M059J (cell line): ENCODE measurements around the gene AHNAK. TPM values are rescaled to one million over a fixed set of nuclear protein-coding genes. Genes with fewer than 3 reads are reported as not detected.
"Not testable (repeated sequence)": the region's sequence is repeated elsewhere in the genome, so short reads cannot be mapped to it uniquely, and the experiment has no call there.

Experiments used
- DNase-seq: peaks from one replicate; pipeline ENCODE4 v3.0.0-alpha.2; 2012; ENCODE audit warnings: low read depth
- total RNA-seq: library from RNA; depleted of rRNA; stranded (reverse); fragments of >200 nt; shearing (Covaris generic); gene quantifications from 2 replicates; pipeline ENCODE4 v1.2.3, GENCODE V29; 2014

Gene AHNAK
- total RNA-seq, 1 experiment from 2014 or later: 141 TPM

GRCh38 chr11:62550478-62550877 is 3.9 kb upstream of the AHNAK start:
- DNase-seq: not testable (repeated sequence)

- peak; percentile 59 for DNase-seq
Measured at GRCh38 chr11:62548545-62549335, 2.1 kb upstream of the AHNAK start.

GRCh38 chr11:62547691-62548281 is 1.2 kb upstream of the AHNAK start:
- DNase-seq: peak; percentile 69

GRCh38 chr11:62546929-62547625 is 471 bp upstream of the AHNAK start:
- DNase-seq: peak; percentile 68

- peak; percentile 95 for DNase-seq
Measured at GRCh38 chr11:62545437-62546243, 966 bp downstream of the AHNAK start.

- peak; percentile 43 for DNase-seq
Measured at GRCh38 chr11:62544581-62545436, 1.8 kb downstream of the AHNAK start.

GRCh38 chr11:62543680-62544444 is 2.7 kb downstream of the AHNAK start:
- no peak for DNase-seq

DNA sequence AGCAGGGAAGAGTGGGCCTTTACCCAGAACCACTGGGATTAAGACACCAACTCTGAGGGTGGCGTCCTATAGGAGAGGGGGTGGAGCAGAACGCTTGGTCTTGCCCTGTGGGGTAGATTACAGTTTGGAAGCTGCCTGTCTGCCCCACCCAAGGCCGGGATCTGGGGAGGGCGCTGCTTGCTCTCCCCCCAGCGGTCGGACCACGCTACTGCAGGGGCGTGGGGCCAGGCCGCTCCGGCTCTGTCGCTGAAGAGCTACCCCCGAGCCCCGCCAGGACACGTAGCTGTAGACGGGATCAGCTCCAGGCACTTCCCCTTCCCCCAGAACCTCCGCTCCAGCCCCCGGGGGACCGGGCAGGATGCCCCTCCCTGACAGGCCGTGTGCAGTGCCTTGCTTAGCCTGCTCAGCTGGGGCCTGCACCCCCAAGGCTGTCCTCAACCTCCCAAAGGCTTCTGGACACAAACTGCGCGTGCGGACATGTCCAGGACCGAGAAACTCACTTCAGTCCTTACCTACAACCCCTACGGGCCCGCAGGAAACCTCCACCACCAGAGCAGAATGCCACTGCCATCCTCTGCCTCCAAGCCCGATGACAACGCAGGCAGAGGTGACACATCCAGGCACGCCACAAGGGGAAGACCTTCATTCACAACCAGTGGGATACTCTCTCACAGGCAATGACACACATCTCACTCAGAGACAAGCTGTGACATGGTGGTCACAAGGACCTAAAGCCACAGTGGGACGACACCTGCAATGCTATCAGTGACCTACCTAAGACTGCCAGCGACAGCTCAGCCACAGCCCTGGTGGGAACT is 3.6 kb downstream of the AHNAK start:
- DNase-seq: peak; percentile 73

DNA sequence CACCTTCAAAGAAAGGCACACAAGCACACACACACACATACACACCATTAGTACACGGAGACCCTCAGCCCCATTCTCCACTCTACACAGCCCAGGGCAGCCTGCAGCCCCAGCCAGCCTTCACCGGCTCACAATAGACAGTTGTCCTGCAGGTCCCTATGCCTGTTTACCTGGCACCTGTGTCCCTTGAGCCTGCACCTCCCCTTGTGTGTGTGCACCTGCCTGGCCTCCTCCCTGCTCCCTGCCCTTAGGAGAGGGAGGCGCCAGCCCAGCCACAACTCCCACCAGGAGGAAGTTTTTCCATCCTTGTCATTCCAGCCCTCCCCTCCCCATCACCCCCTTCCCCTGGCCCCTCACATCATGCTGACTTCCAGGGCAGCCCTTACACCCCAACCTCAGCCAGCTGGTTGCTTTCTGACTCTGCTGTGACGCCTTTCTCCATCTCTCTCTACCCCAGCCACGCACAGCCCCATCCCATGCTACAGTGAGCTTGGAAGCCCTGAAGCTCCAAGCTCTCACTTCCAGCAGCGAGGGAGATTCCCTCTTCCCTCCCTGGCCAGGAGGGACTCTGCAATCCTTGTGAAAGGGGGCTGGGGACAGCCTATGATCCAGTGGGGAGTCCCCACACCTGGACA is 4.4 kb downstream of the AHNAK start:
- DNase-seq: no peak

DNA sequence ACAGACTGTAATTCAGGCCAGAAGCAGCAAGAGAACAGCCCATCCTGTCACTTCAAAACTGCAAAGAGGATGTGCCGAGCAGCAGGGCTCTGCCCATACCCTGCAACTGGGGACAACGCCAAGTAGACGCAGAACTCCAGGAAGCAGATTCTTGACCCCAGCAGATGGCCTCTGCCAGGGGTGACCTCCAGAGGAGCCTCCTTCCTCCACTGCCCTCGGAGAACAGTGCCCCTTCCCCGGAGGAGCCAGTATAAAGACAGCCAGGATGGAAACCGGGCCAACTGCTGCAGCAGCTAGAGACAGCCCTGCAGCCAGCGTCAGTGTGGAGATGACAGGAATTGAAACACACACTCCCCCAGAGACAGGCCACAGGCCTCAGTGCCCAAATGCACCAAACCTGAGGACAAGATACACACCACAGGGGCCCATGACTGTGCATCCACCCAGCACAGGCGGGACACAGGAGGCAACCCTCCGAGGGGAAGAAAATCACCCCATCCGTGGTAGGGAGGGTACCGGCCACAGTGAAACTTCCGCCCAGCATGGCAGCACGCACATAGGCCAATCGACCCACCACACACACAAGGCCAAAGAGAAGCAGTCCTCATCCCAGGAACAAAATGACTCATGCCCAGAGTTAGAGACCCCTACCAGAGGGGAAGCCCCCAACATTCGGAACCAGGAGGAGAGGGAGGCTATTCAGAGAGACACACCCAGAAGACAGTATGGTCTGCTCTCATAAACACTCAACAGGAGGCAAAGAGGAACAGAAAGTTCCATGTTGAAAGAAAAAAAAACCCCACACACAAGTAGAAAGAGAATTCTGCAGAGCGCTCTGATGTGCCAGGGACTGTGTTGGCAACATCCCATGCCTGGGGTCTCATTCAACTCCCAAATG is 5.6 kb downstream of the AHNAK start:
- DNase-seq: no peak

GRCh38 chr11:62539238-62539925 is 7.2 kb downstream of the AHNAK start:
- DNase-seq: peak; percentile 93

- DNase-seq: no peak
Measured at GRCh38 chr11:62538470-62539237, 8.0 kb downstream of the AHNAK start.

DNA sequence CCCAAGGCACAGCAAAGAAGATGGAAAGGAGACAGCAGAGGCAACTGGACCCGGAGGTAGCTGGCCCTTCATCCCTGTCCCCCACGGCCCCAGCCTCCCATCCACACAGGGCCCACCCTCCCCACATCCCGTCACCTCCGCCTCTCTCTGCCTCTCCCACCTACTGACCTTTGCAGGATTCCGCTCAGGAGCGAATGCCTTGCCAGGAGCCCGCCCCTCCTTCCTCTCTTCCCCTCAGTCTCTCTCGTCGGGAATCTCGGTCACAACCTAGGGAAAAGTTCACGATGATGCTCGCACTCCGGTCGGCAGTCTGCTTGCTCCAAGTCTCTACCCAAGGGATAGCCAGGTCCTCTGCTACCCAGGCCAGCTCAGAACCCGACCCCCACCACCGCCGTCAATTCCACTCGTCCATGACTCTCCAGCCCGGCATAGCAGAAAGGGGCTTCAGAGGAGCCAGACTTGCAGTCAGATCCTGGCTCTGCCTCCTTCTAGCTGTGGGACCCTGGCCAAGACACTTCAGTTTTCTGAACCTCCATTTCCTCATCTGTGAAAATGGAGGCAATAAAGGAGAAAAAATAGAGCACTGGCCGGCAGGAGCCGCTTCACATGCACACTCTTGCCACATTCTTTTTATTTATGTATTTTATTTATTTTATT is 10.2 kb downstream of the AHNAK start:
- no peak for DNase-seq

DNA sequence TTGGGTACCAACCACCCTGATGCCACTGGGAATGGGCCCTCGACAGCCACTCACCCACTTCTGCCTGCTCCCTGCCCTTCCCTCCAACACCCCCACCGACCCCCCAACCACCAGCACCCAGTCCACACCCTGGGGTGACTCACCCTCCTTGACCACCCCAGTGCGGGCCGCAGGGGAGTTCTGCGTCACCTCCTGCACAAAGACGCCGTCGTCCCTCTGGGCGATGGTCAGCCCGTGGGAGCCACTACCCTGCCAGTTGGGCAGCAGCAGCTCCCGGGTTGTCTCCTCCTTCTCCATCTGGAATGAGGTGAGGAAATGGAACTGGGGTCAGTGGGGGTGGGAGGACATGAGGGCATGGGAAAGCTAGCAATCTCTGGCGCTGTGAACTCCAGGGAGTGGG is 10.8 kb downstream of the AHNAK start:
- DNase-seq: no peak

GRCh38 chr11:62534779-62535545 is 11.6 kb downstream of the AHNAK start:
- no peak for DNase-seq
